BLaER1 (cell line): ENCODE data around the gene ZCCHC8.

Source experiments
- H3K27ac ChIP-seq: shearing (Covaris generic); formaldehyde crosslinking; 2 replicates; pipeline ENCODE4 v1.8.1; 2022
- H3K27me3 ChIP-seq: shearing (Covaris generic); formaldehyde crosslinking; 2 replicates; pipeline ENCODE4 v1.8.1; 2022
- H3K36me3 ChIP-seq: shearing (Covaris generic); formaldehyde crosslinking; 2 replicates; pipeline ENCODE4 v1.8.1; 2022
- H3K4me1 ChIP-seq: shearing (Covaris generic); formaldehyde crosslinking; 2 replicates; pipeline ENCODE4 v1.8.1; 2022
- H3K4me2 ChIP-seq: shearing (Covaris generic); formaldehyde crosslinking; 2 replicates; pipeline ENCODE4 v1.8.1; 2022
- H3K4me3 ChIP-seq: shearing (Covaris generic); formaldehyde crosslinking; 2 replicates; pipeline ENCODE4 v1.8.1; 2022
- H3K9ac ChIP-seq: shearing (Covaris generic); formaldehyde crosslinking; 2 replicates; pipeline ENCODE4 v1.8.1; 2022
- H3K9me3 ChIP-seq: shearing (Covaris generic); formaldehyde crosslinking; 2 replicates; pipeline ENCODE4 v1.8.1; 2022
- H4K20me1 ChIP-seq: shearing (Covaris generic); formaldehyde crosslinking; 2 replicates; pipeline ENCODE4 v1.8.1; 2022
- Cebpa-rat ChIP-seq: shearing (Covaris generic); IDR thresholded peaks from 2 replicates; pipeline ENCODE4 v1.8.1; 2022

The ZCCHC8 gene

GRCh38 chr12:122526683-122527477, 26.1 kb upstream of the ZCCHC8 start, which contains the start of the genes KNTC1 and RSRC2:
Gene KNTC1, plus strand, starts transcription at chr12:122527249. Its CDS starts 2,815 bp downstream, at chr12:122530064.
Gene RSRC2, minus strand, starts transcription at chr12:122526936. Its CDS starts 83 bp downstream, at chr12:122526853.
- Histone ChIP-seq H3K27me3 (no peaks in the 10 kb centered on the region), H3K4me3 (peak within 1 kb of the TSS; percentile 92), H3K4me2 (peak within 1 kb of the TSS; percentile 87), H3K9ac (peak within 1 kb of the TSS; percentile 99), H3K27ac (peak within 1 kb of the TSS; percentile 99), H4K20me1 (peaks cover 45% of the 10 kb centered on the region), H3K4me1 (peaks cover 44% of the 10 kb centered on the region), H3K36me3 (peaks cover 66% of the 10 kb centered on the region), H3K9me3 (no peaks in the 10 kb centered on the region)
- no peak for TF ChIP-seq Cebpa-rat

- H3K4me3 ChIP-seq = peak overlapping the region; percentile 92; the same call in 1 of the 2 replicates
- H3K9ac ChIP-seq = peak overlapping the region; percentile 99
- no peaks in the 10 kb centered on the region for H3K27me3 ChIP-seq
- H3K9me3 ChIP-seq = no peaks in the 10 kb centered on the region
- peak overlapping the region; percentile 76 for H3K4me2 ChIP-seq
- no peak for TF ChIP-seq Cebpa-rat
- H3K27ac ChIP-seq = no peak overlapping the region
- H3K4me1 ChIP-seq = peaks cover 43% of the 10 kb centered on the region
- H3K36me3 ChIP-seq = peaks cover 68% of the 10 kb centered on the region
- peaks cover 73% of the 10 kb centered on the region for H4K20me1 ChIP-seq
Measured at GRCh38 chr12:122523846-122524718, 23.4 kb upstream of the ZCCHC8 start.

GRCh38 chr12:122523280-122523679, 22.5 kb upstream of the ZCCHC8 start:
- H4K20me1 ChIP-seq = peaks cover 81% of the 10 kb centered on the region
- peaks cover 35% of the 10 kb centered on the region for H3K4me1 ChIP-seq
- no peaks in the 10 kb centered on the region for H3K27me3 ChIP-seq
- no peak overlapping the region for H3K27ac ChIP-seq
- H3K9me3 ChIP-seq = no peaks in the 10 kb centered on the region
- H3K4me2 ChIP-seq = peak overlapping the region; percentile 41; the same call in 1 of the 2 replicates
- no peak for TF ChIP-seq Cebpa-rat
- H3K9ac ChIP-seq = peak overlapping the region; percentile 43; the same call in 1 of the 2 replicates
- no peak overlapping the region for H3K4me3 ChIP-seq
- H3K36me3 ChIP-seq = peaks cover 70% of the 10 kb centered on the region

GRCh38 chr12:122520676-122521075, 19.9 kb upstream of the ZCCHC8 start:
- no peak for TF ChIP-seq Cebpa-rat
- Histone ChIP-seq H3K9ac (no peak overlapping the region), H4K20me1 (peaks cover 100% of the 10 kb centered on the region), H3K36me3 (peaks cover 96% of the 10 kb centered on the region), H3K9me3 (no peaks in the 10 kb centered on the region), H3K4me1 (peaks cover 28% of the 10 kb centered on the region), H3K4me2 (no peak overlapping the region), H3K4me3 (no peak overlapping the region), H3K27me3 (no peaks in the 10 kb centered on the region), H3K27ac (no peak overlapping the region)

GRCh38 chr12:122519418-122519817, 18.7 kb upstream of the ZCCHC8 start:
- Histone ChIP-seq H3K4me1 (peaks cover 18% of the 10 kb centered on the region), H3K36me3 (peaks cover 100% of the 10 kb centered on the region), H3K27me3 (no peaks in the 10 kb centered on the region), H3K9me3 (no peaks in the 10 kb centered on the region), H4K20me1 (peaks cover 100% of the 10 kb centered on the region), H3K27ac (no peak overlapping the region), H3K4me3 (no peak overlapping the region), H3K4me2 (no peak overlapping the region), H3K9ac (no peak overlapping the region)
- TF ChIP-seq Cebpa-rat = no peak

GRCh38 chr12:122518908-122519307, 18.2 kb upstream of the ZCCHC8 start:
- H3K27ac ChIP-seq = no peak overlapping the region
- H3K36me3 ChIP-seq = peaks cover 100% of the 10 kb centered on the region
- H3K9ac ChIP-seq = no peak overlapping the region
- no peak overlapping the region for H3K4me2 ChIP-seq
- H3K27me3 ChIP-seq = no peaks in the 10 kb centered on the region
- H3K4me1 ChIP-seq = peaks cover 13% of the 10 kb centered on the region
- H3K4me3 ChIP-seq = no peak overlapping the region
- no peak for TF ChIP-seq Cebpa-rat
- no peaks in the 10 kb centered on the region for H3K9me3 ChIP-seq
- peaks cover 100% of the 10 kb centered on the region for H4K20me1 ChIP-seq

GRCh38 chr12:122517877-122518276, 17.1 kb upstream of the ZCCHC8 start:
- H3K4me1 ChIP-seq = peaks cover 3% of the 10 kb centered on the region; the same call in 1 of the 2 replicates
- H3K36me3 ChIP-seq = peaks cover 99% of the 10 kb centered on the region
- H3K4me3 ChIP-seq = no peak overlapping the region
- H4K20me1 ChIP-seq = peaks cover 100% of the 10 kb centered on the region
- no peak for TF ChIP-seq Cebpa-rat
- H3K27me3 ChIP-seq = no peaks in the 10 kb centered on the region
- no peak overlapping the region for H3K4me2 ChIP-seq
- no peak overlapping the region for H3K9ac ChIP-seq
- no peaks in the 10 kb centered on the region for H3K9me3 ChIP-seq
- no peak overlapping the region for H3K27ac ChIP-seq

GRCh38 chr12:122516544-122517361, 16.0 kb upstream of the ZCCHC8 start:
- TF ChIP-seq Cebpa-rat = no peak
- H3K4me3 ChIP-seq = no peak overlapping the region
- no peaks in the 10 kb centered on the region for H3K4me1 ChIP-seq
- H4K20me1 ChIP-seq = peaks cover 100% of the 10 kb centered on the region
- no peak overlapping the region for H3K27ac ChIP-seq
- H3K9ac ChIP-seq = no peak overlapping the region
- H3K36me3 ChIP-seq = peaks cover 99% of the 10 kb centered on the region
- H3K9me3 ChIP-seq = no peaks in the 10 kb centered on the region
- H3K27me3 ChIP-seq = no peaks in the 10 kb centered on the region
- no peak overlapping the region for H3K4me2 ChIP-seq

- no peaks in the 10 kb centered on the region for H3K9me3 ChIP-seq
- no peaks in the 10 kb centered on the region for H3K27me3 ChIP-seq
- peaks cover 100% of the 10 kb centered on the region for H4K20me1 ChIP-seq
- H3K4me3 ChIP-seq = no peak overlapping the region
- no peak overlapping the region for H3K27ac ChIP-seq
- TF ChIP-seq Cebpa-rat = no peak
- H3K9ac ChIP-seq = no peak overlapping the region
- H3K36me3 ChIP-seq = peaks cover 99% of the 10 kb centered on the region
- no peaks in the 10 kb centered on the region for H3K4me1 ChIP-seq
- H3K4me2 ChIP-seq = no peak overlapping the region
Measured at GRCh38 chr12:122515275-122515674, 14.5 kb upstream of the ZCCHC8 start.
